NCI-H460 (cell line): Measurements from ENCODE around the gene MELTF. TPM values are rescaled to one million over a fixed set of nuclear protein-coding genes. Genes with fewer than 3 reads are reported as not detected.
"Not testable (repeated sequence)": the region's sequence is repeated elsewhere in the genome, so short reads cannot be mapped to it uniquely, and the experiment has no call there.

ENCODE experiments used
- DNase-seq: peaks from one replicate; pipeline ENCODE4 v3.0.0-alpha.2; 2016; ENCODE audit warnings: low read depth; ENCODE audit errors: extremely low read depth
- polyA plus RNA-seq: library from polyadenylated mRNA; depleted of rRNA; stranded (reverse); fragments of >200 nt; gene quantifications from 2 replicates; pipeline ENCODE4 v1.2.3, GENCODE V29; 2014; cell fraction: nucleus; rRNA removed
- total RNA-seq: library from RNA; depleted of rRNA; stranded (reverse); fragments of >200 nt; shearing (Covaris generic); gene quantifications from 2 replicates; pipeline ENCODE4 v1.2.3, GENCODE V29; 2014; rRNA removed

Gene MELTF
- 4.0 TPM in 2 replicates for total RNA-seq
- polyA plus RNA-seq: 12.1 and 13.0 TPM in 2 replicates

DNA sequence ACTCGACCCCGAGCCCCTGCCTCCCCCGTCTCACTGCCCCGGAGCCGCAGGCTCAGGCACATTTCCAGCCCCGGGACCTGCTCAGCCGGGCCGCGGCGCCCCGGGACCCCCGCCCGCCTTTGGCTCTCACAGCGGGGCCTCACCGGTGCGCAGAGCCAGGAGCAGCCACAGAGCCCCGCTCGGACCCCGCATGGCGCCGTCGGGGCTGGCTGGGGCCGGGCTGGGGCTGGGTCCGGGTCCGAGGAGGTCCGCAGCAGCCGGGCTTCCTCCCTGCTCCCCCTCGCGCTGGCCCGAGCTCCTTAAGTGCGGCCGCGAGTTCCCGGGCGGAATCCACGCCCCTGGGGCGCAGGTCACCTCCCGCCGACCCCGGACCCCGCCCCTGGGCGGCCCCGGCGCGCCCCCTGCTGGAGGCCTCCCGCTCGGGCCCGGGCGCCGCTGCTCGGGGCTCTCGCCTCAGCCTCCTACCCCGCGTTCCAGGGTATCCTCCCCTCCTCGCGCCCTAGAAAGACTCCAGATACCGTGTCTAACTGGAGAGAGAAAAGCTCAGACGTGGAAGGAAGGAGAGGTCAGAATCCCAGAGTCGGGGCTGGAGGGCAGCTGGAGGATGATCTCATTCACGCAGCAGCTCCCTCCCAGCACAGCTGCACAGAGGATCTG lies at the start of gene MELTF:
Gene MELTF (minus strand): TSS at position 307 of the 657 bp plus-strand sequence. CDS start 115 bp downstream, at position 192.
- peak; percentile 38 for DNase-seq

DNA sequence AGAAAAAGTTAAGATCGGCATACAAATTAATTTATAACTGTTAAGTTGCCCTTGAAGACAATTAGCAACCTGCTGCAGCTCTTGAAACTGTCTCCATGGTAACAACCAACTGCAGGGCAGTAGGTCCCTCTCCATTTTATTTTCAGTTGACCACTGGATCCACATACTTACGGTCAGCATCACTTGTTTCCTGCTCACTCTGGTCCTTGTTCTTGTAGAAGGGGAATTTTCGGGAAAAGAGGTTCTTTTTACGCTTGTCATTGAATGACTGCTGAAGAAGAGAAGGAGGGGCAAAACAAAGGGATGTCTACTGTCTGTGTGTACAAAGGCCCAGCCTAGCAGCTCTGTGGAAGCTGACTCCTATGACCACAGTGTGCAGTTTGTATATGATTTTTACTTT lies 46.8 kb upstream of the MELTF start:
- DNase-seq: no peak

DNA sequence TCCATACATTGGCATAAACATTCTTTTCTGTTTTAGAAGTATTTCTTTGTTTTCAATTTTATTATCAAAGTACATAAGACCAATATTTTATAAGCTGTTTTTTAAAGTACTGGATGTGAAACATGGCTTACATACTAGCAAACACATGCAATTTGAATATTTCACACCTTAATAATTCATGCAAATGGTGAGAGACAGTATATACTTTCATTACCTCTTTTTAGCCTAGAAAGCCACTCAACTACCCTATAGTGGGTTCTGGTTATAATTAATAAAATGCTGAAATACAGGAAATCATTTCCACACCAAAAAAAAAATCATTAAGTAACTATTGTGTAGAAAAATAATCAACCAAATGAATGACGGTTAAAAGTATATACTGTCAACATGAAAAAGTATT lies 38.5 kb upstream of the MELTF start:
- no peak for DNase-seq

GRCh38 chr3:197064771-197065170 lies 35.2 kb upstream of the MELTF start:
- no peak for DNase-seq

- DNase-seq: no peak
These were observed 32.8 kb upstream of the MELTF start for GRCh38 chr3:197062446-197062845.

DNA sequence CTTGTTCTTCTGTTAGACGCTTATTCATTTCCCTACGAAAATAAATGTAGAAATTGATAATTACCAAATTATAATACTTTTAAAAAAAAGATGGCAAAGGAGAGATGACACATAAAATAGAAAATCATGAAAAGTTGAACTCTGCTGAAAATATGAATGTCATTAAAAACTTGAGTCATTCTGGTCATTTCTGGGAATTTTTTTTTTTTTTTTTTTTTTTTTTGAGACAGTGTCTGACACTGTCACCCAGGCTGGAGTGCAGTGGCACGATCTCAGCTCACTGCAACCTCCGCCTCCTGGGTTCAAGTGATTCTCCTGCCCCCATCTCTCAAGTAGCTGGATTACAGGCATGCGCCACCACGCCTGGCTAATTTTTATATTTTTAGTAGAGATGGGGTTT lies 22.0 kb upstream of the MELTF start:
- DNase-seq: not testable (repeated sequence)

- DNase-seq: no peak
These were observed 20.9 kb upstream of the MELTF start for GRCh38 chr3:197050511-197050910.

DNA sequence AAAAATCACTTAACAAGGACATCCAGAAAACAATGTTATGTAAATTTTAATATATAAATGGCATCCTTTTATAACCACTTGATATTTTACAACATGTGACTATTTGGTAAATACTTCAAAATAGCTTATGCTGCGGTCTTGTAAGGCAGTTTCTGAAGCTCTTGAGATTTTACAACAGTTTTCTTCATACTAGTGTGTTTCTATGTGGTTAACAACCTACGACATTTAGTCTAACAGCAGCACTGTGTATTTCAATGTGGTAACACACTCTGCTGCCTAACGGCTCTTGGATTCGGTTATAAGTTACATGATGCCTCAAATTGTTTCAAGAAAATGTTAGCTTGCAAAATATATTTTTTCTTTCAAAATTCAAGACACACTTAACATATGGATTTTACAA lies 12.9 kb upstream of the MELTF start:
- no peak for DNase-seq

DNA sequence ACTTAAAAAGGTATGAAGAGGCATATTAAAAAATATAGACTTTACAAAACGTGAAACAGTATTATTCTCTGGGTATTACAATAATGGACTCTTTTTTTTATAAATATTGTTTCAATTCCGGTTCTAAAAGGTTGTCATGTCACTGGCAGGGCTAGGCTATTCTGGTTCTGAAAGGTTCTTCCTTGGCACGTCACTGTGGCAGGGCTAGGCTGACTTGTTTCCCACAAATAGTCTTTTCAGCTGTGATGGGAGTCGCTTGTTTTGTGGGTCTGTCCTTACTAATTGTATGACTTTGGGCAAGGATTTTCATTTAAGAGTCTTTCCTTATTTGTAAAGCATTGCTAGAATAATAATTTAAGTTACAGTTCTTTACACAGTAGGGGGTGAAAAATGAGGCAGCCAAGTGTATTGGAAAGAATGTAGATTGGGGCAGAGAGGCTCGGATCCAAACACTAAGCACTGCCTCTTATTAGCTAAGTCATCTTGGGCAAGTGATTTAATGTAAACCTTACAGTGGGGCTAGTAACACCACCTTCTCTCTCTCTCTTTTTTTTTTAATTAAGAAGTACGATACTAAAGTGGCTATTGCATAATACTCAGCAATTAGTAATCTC lies 12.4 kb upstream of the MELTF start:
- no peak for DNase-seq

DNA sequence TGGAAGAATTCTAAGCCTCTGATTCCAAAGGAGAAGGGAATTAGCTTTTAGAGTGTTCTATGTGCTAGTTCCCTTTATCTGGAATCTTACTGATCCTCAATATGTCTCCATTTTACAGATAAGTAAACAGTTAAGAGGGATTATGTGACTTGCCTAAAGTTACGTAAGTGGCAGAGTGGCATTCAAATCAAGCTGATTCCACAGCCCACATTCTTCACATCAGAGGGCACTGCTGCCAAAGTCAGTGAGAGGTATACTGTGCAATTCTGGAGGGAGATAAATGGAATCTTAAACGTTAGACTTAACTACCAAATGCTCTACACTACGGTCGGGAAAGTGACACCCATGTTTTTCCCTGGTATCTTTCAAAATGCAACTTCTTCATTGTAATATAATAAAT lies 11.0 kb upstream of the MELTF start:
- no peak for DNase-seq

DNA sequence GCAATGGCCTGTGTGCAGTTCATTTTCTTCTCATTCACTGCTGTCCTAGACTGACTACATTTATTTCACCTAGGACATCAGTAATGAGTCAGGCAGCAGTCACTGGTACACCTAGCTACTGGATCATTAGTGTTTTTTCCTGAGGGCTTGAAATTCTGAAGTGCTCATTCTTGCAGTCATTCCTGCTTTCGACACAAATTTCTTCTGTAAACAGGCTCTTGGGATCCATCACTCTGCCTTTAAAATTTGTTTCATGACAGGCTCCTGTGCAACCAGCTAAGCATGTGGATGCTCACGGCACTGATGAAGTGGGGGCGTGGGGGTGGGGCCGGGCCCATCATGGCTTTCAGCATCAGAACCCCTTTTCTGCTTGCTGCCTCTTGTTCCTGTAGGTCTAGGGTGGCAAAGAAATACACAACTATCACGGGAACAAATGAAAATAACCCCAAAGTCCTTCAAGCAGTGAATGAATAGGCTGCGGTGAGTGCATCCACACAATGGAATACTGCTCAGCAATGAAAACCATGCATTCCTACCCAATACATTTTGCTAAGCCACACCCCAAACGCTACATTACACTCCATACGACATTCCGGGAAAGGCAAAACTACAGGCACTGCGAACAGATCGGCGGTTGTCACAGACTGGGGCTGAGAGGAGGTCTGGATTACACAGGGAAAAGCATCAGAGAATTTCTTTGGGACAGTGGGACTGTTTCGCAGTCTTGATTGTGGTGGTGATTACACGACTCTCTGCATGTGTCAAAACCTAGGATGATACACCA lies 9.3 kb upstream of the MELTF start:
- no peak for DNase-seq

DNA sequence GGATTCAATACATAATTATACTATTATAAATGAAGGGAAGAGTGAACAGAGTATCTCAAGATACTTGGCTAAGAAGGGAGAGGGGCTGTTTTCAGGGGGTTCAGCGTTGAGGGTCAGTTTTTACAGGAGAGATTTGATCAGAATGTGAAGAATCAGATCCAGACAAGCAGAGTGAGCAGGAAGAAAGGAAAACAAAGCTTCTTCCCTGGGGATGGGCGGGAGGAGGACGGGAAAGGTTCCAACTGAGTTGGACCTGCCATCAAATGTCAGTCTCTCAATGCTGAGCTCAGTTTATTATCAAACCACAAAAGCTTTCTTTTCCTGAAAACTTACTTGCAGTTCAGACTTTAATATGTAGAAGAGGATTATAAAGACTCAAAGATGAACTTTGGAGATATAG lies 6.0 kb upstream of the MELTF start:
- DNase-seq: no peak

- not testable (repeated sequence) for DNase-seq
These were observed 5.2 kb upstream of the MELTF start for GRCh38 chr3:197034778-197035177.

- not testable (repeated sequence) for DNase-seq
These were observed 4.1 kb upstream of the MELTF start for GRCh38 chr3:197033764-197034163.

GRCh38 chr3:197031315-197032285 lies 2.0 kb upstream of the MELTF start:
- DNase-seq: peak; percentile 98

- no peak for DNase-seq
These were observed 1.0 kb upstream of the MELTF start for GRCh38 chr3:197030379-197031314.

DNA sequence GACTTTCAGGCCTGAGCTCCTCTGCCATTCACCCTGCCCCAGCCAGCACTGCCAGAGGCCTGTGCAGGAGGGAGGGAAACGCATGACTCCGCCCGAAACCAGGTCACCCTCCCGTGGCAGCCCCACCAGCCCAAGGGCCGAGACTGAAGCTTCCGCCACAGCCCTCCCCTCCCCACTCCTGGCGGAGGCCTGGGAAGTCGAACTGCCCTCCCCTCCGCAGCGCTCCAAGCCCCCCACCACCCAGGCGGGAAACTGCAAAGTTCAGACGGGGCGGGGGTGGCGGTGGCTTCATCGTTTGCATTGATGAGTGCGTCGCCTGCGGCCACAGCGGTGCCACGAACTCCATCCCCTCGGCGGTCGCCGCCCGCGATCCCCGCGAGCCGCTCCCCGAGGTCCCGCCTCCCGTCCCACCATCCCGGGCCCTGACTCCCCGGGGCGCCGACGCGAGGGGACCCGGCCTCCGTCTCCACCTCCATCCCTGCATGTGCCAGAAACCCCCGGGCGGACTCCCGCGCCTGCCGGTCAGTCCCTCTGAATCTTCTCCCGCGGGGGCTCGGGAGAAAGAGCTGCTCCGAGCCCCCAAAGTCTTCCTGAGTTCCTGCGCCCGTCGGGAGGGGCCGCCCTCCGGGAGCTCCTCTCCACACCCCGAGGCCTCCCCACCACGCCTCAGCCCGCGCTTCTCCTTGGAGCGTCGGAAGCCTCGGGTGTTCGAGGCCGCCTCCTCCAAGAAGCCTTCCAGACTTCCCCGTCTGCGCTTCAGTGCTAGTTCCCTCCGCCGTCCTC lies 698 bp downstream of the MELTF start:
- no peak for DNase-seq

GRCh38 chr3:197027896-197028727 lies 1.5 kb downstream of the MELTF start:
- no peak for DNase-seq
